ENCODE results near the gene EIF4A3.

GRCh38 chr17:80104956-80105375 lies 42.0 kb downstream of the EIF4A3 start:
- TF ChIP-seq CTCF (IDR thresholded peaks at IDR 0.05) (no peak), ZBTB33 (IDR thresholded peaks at IDR 0.05; ENCODE audit: borderline replicate concordance, low read depth) (no peak), RFX5 (IDR thresholded peaks at IDR 0.05; ENCODE audit: low read length) (no peak), MEF2A (IDR thresholded peaks at IDR 0.05; ENCODE audit: borderline replicate concordance, low read depth) (no peak), USF2 (IDR thresholded peaks at IDR 0.05; ENCODE audit: borderline replicate concordance, low read depth, low read length) (no peak), ELF1 (IDR thresholded peaks at IDR 0.05) (no peak), FOXM1 (IDR thresholded peaks at IDR 0.05; ENCODE audit: low read depth) (no peak), MAX (IDR thresholded peaks at IDR 0.05; ENCODE audit: low read depth) (no peak), SIN3A (IDR thresholded peaks at IDR 0.05; ENCODE audit: borderline replicate concordance, low read depth, low read length) (no peak), JUND (IDR thresholded peaks at IDR 0.05) (no peak), EZH2phosphoT487 (IDR thresholded peaks at IDR 0.05; ENCODE audit: borderline replicate concordance, low read depth) (no peak), EP300 (IDR thresholded peaks at IDR 0.05; ENCODE audit: borderline replicate concordance in 1 of 2, low read depth in 1 of 2, low read length in 1 of 2) (no peak)
